ENCODE data around the gene HSCB.

The HSCB gene

GRCh38 chr22:28718044-28718443 lies 23.8 kb upstream of the HSCB start:
- TF ChIP-seq CTCF (IDR thresholded peaks at IDR 0.05; ENCODE audit: control insufficient read depth, insufficient read depth, low read depth, low read length, missing control alignments) = no peak
- H3K4me3 ChIP-seq (ENCODE audit: control insufficient read depth, low read depth, low read length) = no peak overlapping the region
- DNase-seq (ENCODE audit: low read depth) = no peak

DNA sequence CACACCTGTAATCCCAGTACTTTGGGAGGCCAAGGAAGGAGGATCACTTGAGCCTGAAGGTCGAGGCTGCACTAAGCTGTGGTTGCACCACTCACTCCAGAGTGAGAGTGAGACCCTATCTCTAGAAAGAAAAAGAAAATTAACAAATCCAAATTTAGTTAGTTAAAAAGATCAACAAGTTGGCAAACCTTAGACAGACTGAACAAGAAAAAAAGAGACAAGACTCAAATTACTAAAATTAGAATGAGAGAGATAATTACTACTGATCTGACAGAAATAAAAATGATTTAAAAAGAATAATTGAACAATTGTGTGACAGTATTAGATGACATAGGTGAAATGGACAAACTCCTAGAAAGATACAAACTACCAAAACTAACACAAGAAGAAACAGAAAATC lies 13.8 kb upstream of the HSCB start:
- H3K4me3 ChIP-seq (ENCODE audit: control insufficient read depth, low read depth, low read length) = no peak overlapping the region
- no peak for DNase-seq (ENCODE audit: low read depth)
- TF ChIP-seq CTCF (IDR thresholded peaks at IDR 0.05; ENCODE audit: control insufficient read depth, insufficient read depth, low read depth, low read length, missing control alignments) = no peak

DNA sequence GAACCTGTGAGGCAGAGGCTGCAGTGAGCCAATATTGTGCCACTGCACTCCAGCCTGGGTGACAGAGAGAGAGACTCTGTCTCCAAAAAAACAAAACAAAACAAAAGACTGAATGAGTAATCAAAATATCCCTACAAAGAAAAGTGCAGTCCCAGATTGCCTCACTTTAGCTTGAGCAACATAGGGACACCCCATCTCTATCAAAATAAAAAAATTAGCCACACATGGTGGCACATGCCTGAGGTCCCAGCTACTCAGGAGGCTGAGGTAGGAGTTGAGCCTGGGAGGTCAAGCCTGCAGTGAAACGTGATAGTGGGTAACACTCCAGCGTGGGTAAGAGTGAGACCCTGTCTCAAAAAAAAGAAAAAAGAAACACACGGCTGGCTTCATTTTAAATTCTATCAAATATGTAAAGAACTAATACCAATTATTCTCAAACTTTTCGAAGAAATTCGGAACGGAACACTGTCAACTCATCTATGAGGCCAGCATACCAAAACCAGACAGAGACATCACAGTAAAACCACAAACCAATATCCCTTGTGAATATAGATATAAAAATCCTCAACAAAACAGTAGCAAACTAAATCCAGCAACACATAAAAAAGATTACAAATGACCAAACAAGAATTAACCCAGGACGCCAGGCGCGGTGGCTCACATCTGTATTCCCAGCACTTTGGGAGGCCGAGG lies 13.1 kb upstream of the HSCB start:
- no peak overlapping the region for H3K4me3 ChIP-seq (ENCODE audit: control insufficient read depth, low read depth, low read length)
- DNase-seq (ENCODE audit: low read depth) = no peak
- TF ChIP-seq CTCF (IDR thresholded peaks at IDR 0.05; ENCODE audit: control insufficient read depth, insufficient read depth, low read depth, low read length, missing control alignments) = no peak

DNA sequence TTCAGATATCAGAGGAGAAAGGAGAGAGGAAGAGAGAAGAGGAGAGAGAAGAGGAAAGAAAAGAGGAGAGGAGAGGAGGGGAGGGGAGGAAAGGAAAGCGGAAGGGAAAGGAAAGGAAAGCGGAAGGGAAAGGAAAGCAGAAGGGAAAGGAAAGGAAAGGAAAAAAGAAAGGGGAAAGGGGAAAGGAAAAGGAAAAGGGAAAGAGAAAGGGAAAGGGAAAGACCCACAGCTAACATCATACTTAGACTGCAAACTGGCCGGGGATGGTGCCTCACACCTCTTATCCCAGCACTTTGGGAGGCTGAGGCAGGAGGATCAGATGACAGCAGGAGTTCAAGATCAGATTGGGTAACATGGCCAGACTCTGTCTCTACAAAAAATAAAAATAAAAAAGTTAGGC lies 11.7 kb upstream of the HSCB start:
- no peak for TF ChIP-seq CTCF (IDR thresholded peaks at IDR 0.05; ENCODE audit: control insufficient read depth, insufficient read depth, low read depth, low read length, missing control alignments)
- DNase-seq (ENCODE audit: low read depth) = no peak
- no peak overlapping the region for H3K4me3 ChIP-seq (ENCODE audit: control insufficient read depth, low read depth, low read length)

- no peak overlapping the region for H3K4me3 ChIP-seq (ENCODE audit: control insufficient read depth, low read depth, low read length)
- TF ChIP-seq CTCF (IDR thresholded peaks at IDR 0.05; ENCODE audit: control insufficient read depth, insufficient read depth, low read depth, low read length, missing control alignments) = no peak
- DNase-seq (ENCODE audit: low read depth) = no peak
Observed at GRCh38 chr22:28734393-28734792, 7.4 kb upstream of the HSCB start.

DNA sequence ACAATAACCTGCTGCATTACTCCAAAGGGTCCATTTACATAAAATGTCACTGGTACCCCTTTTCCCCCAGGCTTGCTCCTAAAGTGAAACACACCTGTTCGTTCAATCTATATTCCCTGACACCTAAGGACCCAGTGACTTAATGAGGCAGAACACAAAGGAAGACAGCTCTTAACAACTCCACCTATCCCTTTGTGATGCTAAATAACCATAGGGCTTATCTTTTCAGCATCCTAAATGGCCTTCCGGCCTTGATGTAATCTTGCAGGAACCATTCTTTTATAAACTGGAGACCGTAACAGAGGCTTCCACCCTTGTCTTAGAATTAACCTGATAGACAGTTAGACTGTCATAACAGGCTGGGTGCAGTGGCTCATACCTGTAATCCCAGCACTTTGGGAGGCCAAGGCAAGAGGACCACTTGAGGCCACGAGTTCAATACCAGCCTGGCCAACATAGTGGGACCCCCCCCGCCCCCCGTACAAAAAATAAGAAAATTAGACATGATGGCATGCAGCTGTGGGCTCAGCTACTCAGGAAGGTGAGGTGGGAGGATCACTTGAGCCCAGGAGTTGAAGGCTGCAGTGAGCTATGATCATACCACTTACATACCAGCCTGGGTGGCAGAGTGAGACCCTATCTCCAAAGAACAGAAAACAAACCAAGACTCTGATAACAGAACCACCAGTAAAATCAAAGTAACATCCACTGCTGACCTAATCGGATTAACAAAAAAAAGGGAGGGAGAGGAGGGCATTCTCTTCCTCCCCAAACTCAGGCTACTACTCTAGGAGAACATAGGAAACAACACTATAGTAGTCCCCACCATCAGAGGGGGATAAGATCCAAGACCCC lies 5.3 kb upstream of the HSCB start:
- no peak overlapping the region for H3K4me3 ChIP-seq (ENCODE audit: control insufficient read depth, low read depth, low read length)
- no peak for DNase-seq (ENCODE audit: low read depth)
- TF ChIP-seq CTCF (IDR thresholded peaks at IDR 0.05; ENCODE audit: control insufficient read depth, insufficient read depth, low read depth, low read length, missing control alignments) = no peak

All from AG09309 (cell line).